ENCODE data around the gene ST6GALNAC6. TPM values are rescaled to one million over a fixed set of nuclear protein-coding genes. Genes with fewer than 3 reads are reported as not detected.

ST6GALNAC6 gene
- total RNA-seq, 1 experiment from 2014 or later = 24.5 TPM

GRCh38 chr9:127947841-127948710, 48.7 kb upstream of the ST6GALNAC6 start:
- Histone ChIP-seq H3K79me2 (ENCODE audit: insufficient read depth, low read length) (peaks cover 23% of the 10 kb centered on the region), H3K27ac (ENCODE audit: low read depth, low read length) (peak overlapping the region; percentile 17; the same call in 1 of the 2 replicates), H3K9ac (ENCODE audit: low read length) (no peak overlapping the region), H4K20me1 (ENCODE audit: insufficient read depth) (no peaks in the 10 kb centered on the region), H3K4me3 (replicated peaks in 1 of 2; ENCODE audit: low read depth in 1 of 2, low read length in 2 of 2) (no peak overlapping the region), H3K9me2 (ENCODE audit: insufficient read depth) (no peaks in the 10 kb centered on the region), H3K9me3 (ENCODE audit: control insufficient read depth in 1 of 2, insufficient read depth in 1 of 2, low read depth in 1 of 2, low read length in 2 of 2) (no peaks in the 10 kb centered on the region), H3K4me1 (ENCODE audit: control insufficient read depth in 1 of 2, insufficient read depth in 2 of 2, low read length in 2 of 2) (peaks cover 31 to 43% of the 10 kb centered on the region in 2 experiments), H2AFZ (ENCODE audit: low read depth, low read length, poor library complexity, severe bottlenecking) (no peak overlapping the region), H3K4me2 (ENCODE audit: low read length) (no peak overlapping the region), H3K27me3 (ENCODE audit: insufficient read depth, low read length) (no peaks in the 10 kb centered on the region), H3K36me3 (ENCODE audit: control insufficient read depth in 1 of 2, insufficient read depth in 2 of 2, low read length in 2 of 2) (no peaks in the 10 kb centered on the region; a peak in 1 of 4 replicates)
- RAD21 ChIA-PET (ENCODE audit: low non-redundant PET in 1 of 2, low total read pairs in 2 of 2, uncharacterized antibody in 2 of 2, unreplicated experiment in 2 of 2) = no interaction called here
- CTCF ChIA-PET = interaction anchor here (1.2 kb wide), 1 partner anchor 86 kb away, joined by 4 read pairs; no protein-coding TSS in a partner anchor
- TF ChIP-seq POLR2AphosphoS5 (IDR thresholded peaks at IDR 0.05; ENCODE audit: low read depth, low read length) = no peak
- no peak for TF ChIP-seq SP1 (IDR thresholded peaks at IDR 0.05; ENCODE audit: low read depth)
- TF ChIP-seq SIN3A (IDR thresholded peaks at IDR 0.05; ENCODE audit: low read depth) = no peak
- no peak for TF ChIP-seq SRF (IDR thresholded peaks at IDR 0.05; ENCODE audit: low read depth)
- TF ChIP-seq JUND (IDR thresholded peaks at IDR 0.05) = no peak
- TF ChIP-seq, protein P1, sequence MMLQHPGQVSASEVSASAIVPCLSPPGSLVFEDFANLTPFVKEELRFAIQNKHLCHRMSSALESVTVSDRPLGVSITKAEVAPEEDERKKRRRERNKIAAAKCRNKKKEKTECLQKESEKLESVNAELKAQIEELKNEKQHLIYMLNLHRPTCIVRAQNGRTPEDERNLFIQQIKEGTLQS (IDR thresholded peaks at IDR 0.05) = no peak
- BruUV-seq (replicated peaks) = no TSS peak
- POLR2A ChIA-PET = no interaction called here
- intact Hi-C loops (cut with micrococcal nuclease) = no loop called here
- ATAC-seq (no peak), DNase-seq (ENCODE audit: low read depth, low spot score) (no peak)

DNA sequence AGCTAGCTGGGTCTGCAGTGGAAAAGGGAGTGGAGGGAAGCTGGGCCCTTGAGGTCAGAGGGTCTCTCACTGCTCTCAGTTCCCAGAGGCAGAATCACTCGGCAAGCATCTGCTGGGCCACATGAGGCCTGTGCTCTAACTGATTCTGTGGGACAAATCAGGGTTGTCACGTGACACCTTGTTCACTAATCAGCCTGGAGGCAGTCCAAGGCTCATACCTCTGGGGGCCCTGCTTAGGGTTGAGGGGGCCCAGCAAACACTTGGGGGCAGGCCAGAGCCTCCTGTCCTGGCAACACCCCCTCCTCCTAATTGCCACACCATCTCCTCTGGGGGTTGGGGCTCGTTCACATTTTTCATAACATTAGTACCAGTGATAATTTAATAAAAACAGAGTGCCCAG, 47.3 kb upstream of the ST6GALNAC6 start:
- Histone ChIP-seq H3K9me3 (ENCODE audit: control insufficient read depth in 1 of 2, insufficient read depth in 1 of 2, low read depth in 1 of 2, low read length in 2 of 2) (no peaks in the 10 kb centered on the region), H3K4me2 (ENCODE audit: low read length) (no peak overlapping the region), H3K27ac (ENCODE audit: low read depth, low read length) (peak overlapping the region; percentile 33; the same call in 1 of the 2 replicates), H3K9ac (ENCODE audit: low read length) (no peak overlapping the region), H3K27me3 (ENCODE audit: insufficient read depth, low read length) (no peaks in the 10 kb centered on the region), H3K79me2 (ENCODE audit: insufficient read depth, low read length) (peaks cover 15% of the 10 kb centered on the region), H3K9me2 (ENCODE audit: insufficient read depth) (no peaks in the 10 kb centered on the region), H3K4me3 (replicated peaks in 1 of 2; ENCODE audit: low read depth in 1 of 2, low read length in 2 of 2) (no peak overlapping the region), H3K36me3 (ENCODE audit: control insufficient read depth in 1 of 2, insufficient read depth in 2 of 2, low read length in 2 of 2) (peaks cover 0 to 8% of the 10 kb centered on the region in 2 experiments; a peak in 2 of 4 replicates), H3K4me1 (ENCODE audit: control insufficient read depth in 1 of 2, insufficient read depth in 2 of 2, low read length in 2 of 2) (peaks cover 20 to 37% of the 10 kb centered on the region in 2 experiments), H4K20me1 (ENCODE audit: insufficient read depth) (no peaks in the 10 kb centered on the region), H2AFZ (ENCODE audit: low read depth, low read length, poor library complexity, severe bottlenecking) (no peak overlapping the region)
- CTCF ChIA-PET = interaction anchor here (0.6 kb wide), 1 partner anchor 151 kb away, joined by 3 read pairs; no protein-coding TSS in a partner anchor
- no peak for DNase-seq (ENCODE audit: low read depth, low spot score)
- RAD21 ChIA-PET (ENCODE audit: low non-redundant PET in 1 of 2, low total read pairs in 2 of 2, uncharacterized antibody in 2 of 2, unreplicated experiment in 2 of 2) = no interaction called here
- POLR2A ChIA-PET = no interaction called here
- ATAC-seq = no peak
- intact Hi-C loops (cut with micrococcal nuclease) = no loop called here
- TF ChIP-seq TCF7L2 (IDR thresholded peaks at IDR 0.05; ENCODE audit: borderline replicate concordance, extremely low read depth, insufficient read depth, insufficient read length) (no peak), EGR1 (IDR thresholded peaks at IDR 0.05; ENCODE audit: low read depth) (no peak), SRF (IDR thresholded peaks at IDR 0.05; ENCODE audit: low read depth) (no peak), SIN3A (IDR thresholded peaks at IDR 0.05; ENCODE audit: low read depth) (no peak), POLR2A (IDR thresholded peaks at IDR 0.05; ENCODE audit: borderline replicate concordance, extremely low read depth, insufficient read depth, insufficient read length) (no peak), RAD21 (IDR thresholded peaks at IDR 0.05; ENCODE audit: low read depth) (no peak)
- TF ChIP-seq, protein P2, sequence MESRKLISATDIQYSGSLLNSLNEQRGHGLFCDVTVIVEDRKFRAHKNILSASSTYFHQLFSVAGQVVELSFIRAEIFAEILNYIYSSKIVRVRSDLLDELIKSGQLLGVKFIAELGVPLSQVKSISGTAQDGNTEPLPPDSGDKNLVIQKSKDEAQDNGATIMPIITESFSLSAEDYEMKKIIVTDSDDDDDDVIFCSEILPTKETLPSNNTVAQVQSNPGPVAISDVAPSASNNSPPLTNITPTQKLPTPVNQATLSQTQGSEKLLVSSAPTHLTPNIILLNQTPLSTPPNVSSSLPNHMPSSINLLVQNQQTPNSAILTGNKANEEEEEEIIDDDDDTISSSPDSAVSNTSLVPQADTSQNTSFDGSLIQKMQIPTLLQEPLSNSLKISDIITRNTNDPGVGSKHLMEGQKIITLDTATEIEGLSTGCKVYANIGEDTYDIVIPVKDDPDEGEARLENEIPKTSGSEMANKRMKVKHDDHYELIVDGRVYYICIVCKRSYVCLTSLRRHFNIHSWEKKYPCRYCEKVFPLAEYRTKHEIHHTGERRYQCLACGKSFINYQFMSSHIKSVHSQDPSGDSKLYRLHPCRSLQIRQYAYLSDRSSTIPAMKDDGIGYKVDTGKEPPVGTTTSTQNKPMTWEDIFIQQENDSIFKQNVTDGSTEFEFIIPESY (IDR thresholded peaks at IDR 0.05; ENCODE audit: extremely low read depth, insufficient replicate concordance, low read length) = no peak
- TF ChIP-seq, protein P3, sequence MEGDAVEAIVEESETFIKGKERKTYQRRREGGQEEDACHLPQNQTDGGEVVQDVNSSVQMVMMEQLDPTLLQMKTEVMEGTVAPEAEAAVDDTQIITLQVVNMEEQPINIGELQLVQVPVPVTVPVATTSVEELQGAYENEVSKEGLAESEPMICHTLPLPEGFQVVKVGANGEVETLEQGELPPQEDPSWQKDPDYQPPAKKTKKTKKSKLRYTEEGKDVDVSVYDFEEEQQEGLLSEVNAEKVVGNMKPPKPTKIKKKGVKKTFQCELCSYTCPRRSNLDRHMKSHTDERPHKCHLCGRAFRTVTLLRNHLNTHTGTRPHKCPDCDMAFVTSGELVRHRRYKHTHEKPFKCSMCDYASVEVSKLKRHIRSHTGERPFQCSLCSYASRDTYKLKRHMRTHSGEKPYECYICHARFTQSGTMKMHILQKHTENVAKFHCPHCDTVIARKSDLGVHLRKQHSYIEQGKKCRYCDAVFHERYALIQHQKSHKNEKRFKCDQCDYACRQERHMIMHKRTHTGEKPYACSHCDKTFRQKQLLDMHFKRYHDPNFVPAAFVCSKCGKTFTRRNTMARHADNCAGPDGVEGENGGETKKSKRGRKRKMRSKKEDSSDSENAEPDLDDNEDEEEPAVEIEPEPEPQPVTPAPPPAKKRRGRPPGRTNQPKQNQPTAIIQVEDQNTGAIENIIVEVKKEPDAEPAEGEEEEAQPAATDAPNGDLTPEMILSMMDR (IDR thresholded peaks at IDR 0.05 in 2 of 3, conservative IDR thresholded peaks at IDR 0.05 in 1 of 3; ENCODE audit: borderline replicate concordance in 1 of 3, insufficient read depth in 1 of 3, low read depth in 2 of 3, low read length in 2 of 3) = no peak
- BruUV-seq (replicated peaks) = no TSS peak
